ENCODE results near the gene NFIC. TPM values are rescaled to one million over a fixed set of nuclear protein-coding genes. Genes with fewer than 3 reads are reported as not detected.

NFIC gene
- total RNA-seq, 2 experiments from 2014 or later: 1.5 to 1.7 TPM

- Histone ChIP-seq H3K27ac (ENCODE audit: low read depth, low read length, poor library complexity, severe bottlenecking) (no peak overlapping the region), H3K9me2 (ENCODE audit: insufficient read depth, low read length) (no peaks in the 10 kb centered on the region), H3K4me3 (ENCODE audit: low read depth, low read length, poor library complexity, severe bottlenecking) (no peak overlapping the region), H3K4me2 (ENCODE audit: low read length) (no peak overlapping the region), H3K4me1 (ENCODE audit: insufficient read depth, low read length, poor library complexity, severe bottlenecking) (peaks cover 25% of the 10 kb centered on the region), H4K20me1 (ENCODE audit: insufficient read depth, low read length) (no peaks in the 10 kb centered on the region), H2AFZ (ENCODE audit: low read length) (no peak overlapping the region), H3K36me3 (ENCODE audit: insufficient read depth, low read length) (no peaks in the 10 kb centered on the region), H3K9me3 (ENCODE audit: low read length) (no peaks in the 10 kb centered on the region), H3K79me2 (ENCODE audit: insufficient read depth, low read depth, low read length) (no peaks in the 10 kb centered on the region)
- intact Hi-C loops (cut with micrococcal nuclease; ENCODE audit: unreplicated experiment): no loop called here
- ChIA-PET POLR2A (no interaction called here), CTCF (ENCODE audit: unreplicated experiment) (no interaction called here)
- BruUV-seq (replicated peaks): no TSS peak
- no peak for TF ChIP-seq CTCF (conservative IDR thresholded peaks at IDR 0.05; ENCODE audit: low read length)
- TF ChIP-seq EZH2phosphoT487 (IDR thresholded peaks at IDR 0.05; ENCODE audit: borderline replicate concordance, low read depth, low read length): no peak
- DNase-seq (ENCODE audit: low spot score): no peak
These were observed 109.1 kb downstream of the NFIC start for GRCh38 chr19:3475449-3475848.

- Histone ChIP-seq H3K9me3 (ENCODE audit: low read length) (no peaks in the 10 kb centered on the region), H3K79me2 (ENCODE audit: insufficient read depth, low read depth, low read length) (no peaks in the 10 kb centered on the region), H2AFZ (ENCODE audit: low read length) (no peak overlapping the region), H3K36me3 (ENCODE audit: insufficient read depth, low read length) (no peaks in the 10 kb centered on the region), H3K27ac (ENCODE audit: low read depth, low read length, poor library complexity, severe bottlenecking) (no peak overlapping the region), H3K4me2 (ENCODE audit: low read length) (no peak overlapping the region), H3K4me3 (ENCODE audit: low read depth, low read length, poor library complexity, severe bottlenecking) (no peak overlapping the region), H3K4me1 (ENCODE audit: insufficient read depth, low read length, poor library complexity, severe bottlenecking) (peaks cover 39% of the 10 kb centered on the region), H3K9me2 (ENCODE audit: insufficient read depth, low read length) (no peaks in the 10 kb centered on the region), H4K20me1 (ENCODE audit: insufficient read depth, low read length) (no peaks in the 10 kb centered on the region)
- BruUV-seq (replicated peaks): no TSS peak
- intact Hi-C loops (cut with micrococcal nuclease; ENCODE audit: unreplicated experiment): no loop called here
- TF ChIP-seq CTCF (conservative IDR thresholded peaks at IDR 0.05; ENCODE audit: low read length) (no peak), EZH2phosphoT487 (IDR thresholded peaks at IDR 0.05; ENCODE audit: borderline replicate concordance, low read depth, low read length) (no peak)
- DNase-seq (ENCODE audit: low spot score): no peak
- ChIA-PET CTCF (ENCODE audit: unreplicated experiment) (no interaction called here), POLR2A (no interaction called here)
These were observed 110.4 kb downstream of the NFIC start for GRCh38 chr19:3476830-3477229.

- no peak for TF ChIP-seq EZH2phosphoT487 (IDR thresholded peaks at IDR 0.05; ENCODE audit: borderline replicate concordance, low read depth, low read length)
- no peak for TF ChIP-seq CTCF (conservative IDR thresholded peaks at IDR 0.05; ENCODE audit: low read length)
These were observed 111.1 kb downstream of the NFIC start for GRCh38 chr19:3477506-3477905.

More at GRCh38 chr19:3477506-3477905, 111.1 kb downstream of the NFIC start:
- Histone ChIP-seq H3K36me3 (ENCODE audit: insufficient read depth, low read length) (no peaks in the 10 kb centered on the region), H3K9me2 (ENCODE audit: insufficient read depth, low read length) (no peaks in the 10 kb centered on the region), H4K20me1 (ENCODE audit: insufficient read depth, low read length) (no peaks in the 10 kb centered on the region), H3K27ac (ENCODE audit: low read depth, low read length, poor library complexity, severe bottlenecking) (no peak overlapping the region), H3K79me2 (ENCODE audit: insufficient read depth, low read depth, low read length) (no peaks in the 10 kb centered on the region), H3K4me2 (ENCODE audit: low read length) (no peak overlapping the region), H3K9me3 (ENCODE audit: low read length) (no peaks in the 10 kb centered on the region), H3K4me1 (ENCODE audit: insufficient read depth, low read length, poor library complexity, severe bottlenecking) (peaks cover 46% of the 10 kb centered on the region), H3K4me3 (ENCODE audit: low read depth, low read length, poor library complexity, severe bottlenecking) (no peak overlapping the region), H2AFZ (ENCODE audit: low read length) (no peak overlapping the region)
- ChIA-PET CTCF (ENCODE audit: unreplicated experiment) (no interaction called here), POLR2A (no interaction called here)
- no peak for DNase-seq (ENCODE audit: low spot score)
- intact Hi-C loops (cut with micrococcal nuclease; ENCODE audit: unreplicated experiment): no loop called here
- BruUV-seq (replicated peaks): no TSS peak
